Activated CD8-positive, alpha-beta memory T cell treated with anti-CD3 and anti-CD28 coated beads for 1 hour (primary cell): Measurements from ENCODE around the gene STK38.
"Not testable (repeated sequence)": the region's sequence is repeated elsewhere in the genome, so short reads cannot be mapped to it uniquely, and the experiment has no call there.

Source experiments
- DNase-seq, 2 donors: peaks; one replicate each; pipeline ENCODE4 v3.0.0-alpha.2; 2020; ENCODE audit warnings: low read depth in 1 of 2; ENCODE audit errors: extremely low read depth in 1 of 2

STK38 gene

GRCh38 chr6:36489426-36489825, 57.9 kb downstream of the STK38 start:
- DNase-seq = no peak

GRCh38 chr6:36488221-36488620, 59.1 kb downstream of the STK38 start:
- no peak for DNase-seq

GRCh38 chr6:36487698-36488097, 59.6 kb downstream of the STK38 start:
- no peak for DNase-seq

- no peak for DNase-seq
Observed at GRCh38 chr6:36484736-36485135, 62.5 kb downstream of the STK38 start.

- not testable (repeated sequence) for DNase-seq
Observed at GRCh38 chr6:36483326-36483725, 64.0 kb downstream of the STK38 start.

GRCh38 chr6:36479256-36479655, 68.0 kb downstream of the STK38 start:
- no peak for DNase-seq

GRCh38 chr6:36478051-36478526, 69.2 kb downstream of the STK38 start:
- no peak for DNase-seq

- DNase-seq = no peak
Observed at GRCh38 chr6:36469946-36470345, 77.3 kb downstream of the STK38 start.

GRCh38 chr6:36469148-36469661, 78.1 kb downstream of the STK38 start:
- no peak for DNase-seq

GRCh38 chr6:36467625-36468024, 79.7 kb downstream of the STK38 start:
- no peak for DNase-seq

- DNase-seq = no peak
Observed at GRCh38 chr6:36464233-36464632, 83.0 kb downstream of the STK38 start.

GRCh38 chr6:36463676-36464075, 83.6 kb downstream of the STK38 start:
- DNase-seq = no peak

- DNase-seq = no peak
Observed at GRCh38 chr6:36461646-36462045, 85.6 kb downstream of the STK38 start.

- no peak for DNase-seq
Observed at GRCh38 chr6:36460916-36461315, 86.4 kb downstream of the STK38 start.

- DNase-seq = no peak
Observed at GRCh38 chr6:36459501-36459900, 87.8 kb downstream of the STK38 start.

GRCh38 chr6:36455486-36456027, 91.7 kb downstream of the STK38 start:
- no peak for DNase-seq

- DNase-seq = not testable (repeated sequence)
Observed at GRCh38 chr6:36452897-36453296, 94.4 kb downstream of the STK38 start.

- DNase-seq = not testable (repeated sequence)
Observed at GRCh38 chr6:36449173-36449572, 98.1 kb downstream of the STK38 start.

GRCh38 chr6:36445621-36446020, 101.7 kb downstream of the STK38 start:
- no peak for DNase-seq

- no peak for DNase-seq
Observed at GRCh38 chr6:36444470-36444869, 102.8 kb downstream of the STK38 start.
